ENCODE results near the gene TMEM132C. TPM values are rescaled to one million over a fixed set of nuclear protein-coding genes. Genes with fewer than 3 reads are reported as not detected.

TMEM132C gene
- total RNA-seq, 4 donors from 2014 or later: 2.0 to 3.7 (median 3.0) TPM

DNA sequence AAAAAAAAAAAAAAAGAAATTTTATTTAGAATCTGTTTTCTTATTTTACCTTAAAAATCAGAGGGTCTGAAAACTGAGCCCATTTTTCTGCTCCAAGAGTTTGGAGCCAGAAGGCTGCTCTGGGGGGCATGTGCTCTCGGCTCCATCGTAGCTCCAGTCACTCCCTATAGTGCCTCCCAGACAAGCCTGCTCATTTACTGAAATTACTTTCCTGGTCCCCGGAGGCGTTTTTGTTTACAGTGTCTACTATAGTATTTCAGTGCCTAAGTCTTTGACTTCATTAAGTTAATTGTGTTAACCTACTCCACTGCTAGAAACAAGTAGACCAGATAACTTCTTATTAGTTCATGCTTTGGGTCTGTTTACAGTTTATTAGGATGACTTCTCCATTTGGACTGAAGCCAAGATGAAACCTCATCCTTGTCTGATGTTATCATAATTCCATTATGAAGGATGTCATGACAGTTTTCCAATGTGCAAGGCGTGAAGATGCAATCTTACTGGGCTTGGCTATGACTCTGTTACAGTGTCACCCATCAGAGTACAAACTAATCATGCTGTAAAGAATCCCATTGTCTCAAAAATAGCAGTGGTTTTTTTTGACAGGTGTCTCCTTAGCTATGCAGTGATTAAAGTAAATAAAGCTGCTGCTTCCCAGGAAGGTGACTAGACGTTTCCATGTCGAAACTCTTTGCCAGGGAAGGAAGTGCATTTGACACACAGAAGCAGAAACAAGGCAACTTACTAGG, 182.3 kb downstream of the TMEM132C start:
- DNase-seq (ENCODE audit: low spot score in 2 of 2): no peak
- TF ChIP-seq POLR2A (IDR thresholded peaks at IDR 0.05) (no peak), CTCF (IDR thresholded peaks at IDR 0.05) (no peak)
- 36 to 39% methylated on average over 7 of the region's 7 CpGs for WGBS, 2 donors
- intact Hi-C loops (cut with DNase I; ENCODE audit: low total_unique reads): no loop called here
- H3K4me3 ChIP-seq (ENCODE audit: low read depth, poor library complexity, severe bottlenecking): no peak overlapping the region

DNA sequence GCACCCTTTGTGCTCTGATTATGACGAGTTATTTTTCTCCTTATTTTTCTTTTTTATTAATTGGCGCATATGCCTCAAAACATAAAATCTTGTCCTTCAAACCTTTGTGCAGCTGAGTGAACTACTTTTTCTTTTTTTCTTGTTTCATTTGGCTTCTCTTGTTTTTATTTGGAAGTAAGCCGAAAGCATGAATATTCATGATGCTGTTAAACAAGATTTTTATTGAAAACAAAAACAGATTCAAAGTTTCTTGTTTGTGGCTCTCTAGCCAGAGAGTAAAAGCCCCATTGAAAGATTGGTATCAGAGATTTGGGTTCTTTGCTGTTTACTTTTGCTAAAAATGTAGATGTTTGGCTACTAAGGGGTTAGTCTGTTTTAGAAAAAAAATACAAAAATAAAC, 183.8 kb downstream of the TMEM132C start:
- intact Hi-C loops (cut with DNase I; ENCODE audit: low total_unique reads): no loop called here
- 64 to 67% methylated on average over 3 of the region's 3 CpGs for WGBS, 2 donors
- no peak for DNase-seq (ENCODE audit: low spot score in 2 of 2)
- no peak overlapping the region for H3K4me3 ChIP-seq (ENCODE audit: low read depth, poor library complexity, severe bottlenecking)
- TF ChIP-seq CTCF (IDR thresholded peaks at IDR 0.05) (no peak), POLR2A (IDR thresholded peaks at IDR 0.05) (no peak)

DNA sequence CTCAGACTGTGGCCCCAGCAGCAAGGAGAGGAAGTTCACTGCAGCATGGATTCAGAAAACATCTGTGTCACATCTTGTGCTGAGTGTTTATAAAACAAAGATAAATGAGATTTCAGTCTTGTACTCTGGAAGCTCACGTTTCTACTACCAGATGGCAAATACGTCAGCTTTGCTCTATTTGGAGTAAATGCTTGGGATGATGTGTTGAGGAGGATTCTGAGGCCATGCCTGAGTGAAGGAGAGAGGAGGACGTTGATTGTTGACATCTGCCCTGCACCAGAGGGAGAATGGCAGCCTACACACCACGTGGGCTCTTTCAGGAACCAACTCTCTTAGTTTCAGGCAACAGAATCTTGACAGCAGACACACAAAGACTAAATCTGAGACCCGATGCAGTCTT, 188.9 kb downstream of the TMEM132C start:
- TF ChIP-seq CTCF (IDR thresholded peaks at IDR 0.05) (no peak), POLR2A (IDR thresholded peaks at IDR 0.05) (no peak)
- H3K4me3 ChIP-seq (ENCODE audit: low read depth, poor library complexity, severe bottlenecking): no peak overlapping the region
- 38 to 39% methylated on average over 5 of the region's 5 CpGs for WGBS, 2 donors
- intact Hi-C loops (cut with DNase I; ENCODE audit: low total_unique reads): no loop called here
- DNase-seq (ENCODE audit: low spot score in 2 of 2): no peak

DNA sequence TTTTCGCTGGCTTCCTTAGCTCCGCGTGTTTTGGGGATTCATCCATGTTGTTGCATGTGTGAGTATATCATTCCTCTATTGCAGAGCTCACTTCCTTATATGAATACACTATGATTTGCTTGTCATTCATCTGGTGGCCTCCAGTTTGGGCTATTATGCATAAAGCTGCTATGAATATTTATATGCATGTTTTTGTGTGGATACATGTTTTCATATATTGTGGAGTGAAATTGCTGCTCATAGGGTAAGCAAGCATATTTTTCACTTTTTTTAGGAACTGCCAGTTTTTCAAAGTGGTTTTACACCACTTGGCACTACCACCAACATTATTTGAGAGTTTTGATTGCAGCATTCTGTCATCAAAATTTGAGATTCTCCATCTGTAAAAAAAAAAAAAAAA, 190.0 kb downstream of the TMEM132C start:
- WGBS, 2 donors: 83 to 91% methylated on average over 3 of the region's 3 CpGs
- no peak for DNase-seq (ENCODE audit: low spot score in 2 of 2)
- no peak for TF ChIP-seq CTCF (IDR thresholded peaks at IDR 0.05)
- TF ChIP-seq POLR2A (IDR thresholded peaks at IDR 0.05): no peak
- intact Hi-C loops (cut with DNase I; ENCODE audit: low total_unique reads): no loop called here
- H3K4me3 ChIP-seq (ENCODE audit: low read depth, poor library complexity, severe bottlenecking): no peak overlapping the region

GRCh38 chr12:128458301-128458974, 191.5 kb downstream of the TMEM132C start:
- no peak overlapping the region for H3K4me3 ChIP-seq (ENCODE audit: low read depth, poor library complexity, severe bottlenecking)
- intact Hi-C loops (cut with DNase I; ENCODE audit: low total_unique reads): no loop called here
- TF ChIP-seq POLR2A (IDR thresholded peaks at IDR 0.05) (no peak), CTCF (IDR thresholded peaks at IDR 0.05) (no peak)
- DNase-seq (ENCODE audit: low spot score in 2 of 2): peak in 1 of 2 donors; percentile 52
- 55 to 59% methylated on average over 8 of the region's 8 CpGs for WGBS, 2 donors

All from lower leg skin (tissue), 4 donors.